ENCODE measurements around the gene CRYBA4. TPM values are rescaled to one million over a fixed set of nuclear protein-coding genes. Genes with fewer than 3 reads are reported as not detected.

Gene CRYBA4
- total RNA-seq, 1 donor from 2014 or later = not detected

DNA sequence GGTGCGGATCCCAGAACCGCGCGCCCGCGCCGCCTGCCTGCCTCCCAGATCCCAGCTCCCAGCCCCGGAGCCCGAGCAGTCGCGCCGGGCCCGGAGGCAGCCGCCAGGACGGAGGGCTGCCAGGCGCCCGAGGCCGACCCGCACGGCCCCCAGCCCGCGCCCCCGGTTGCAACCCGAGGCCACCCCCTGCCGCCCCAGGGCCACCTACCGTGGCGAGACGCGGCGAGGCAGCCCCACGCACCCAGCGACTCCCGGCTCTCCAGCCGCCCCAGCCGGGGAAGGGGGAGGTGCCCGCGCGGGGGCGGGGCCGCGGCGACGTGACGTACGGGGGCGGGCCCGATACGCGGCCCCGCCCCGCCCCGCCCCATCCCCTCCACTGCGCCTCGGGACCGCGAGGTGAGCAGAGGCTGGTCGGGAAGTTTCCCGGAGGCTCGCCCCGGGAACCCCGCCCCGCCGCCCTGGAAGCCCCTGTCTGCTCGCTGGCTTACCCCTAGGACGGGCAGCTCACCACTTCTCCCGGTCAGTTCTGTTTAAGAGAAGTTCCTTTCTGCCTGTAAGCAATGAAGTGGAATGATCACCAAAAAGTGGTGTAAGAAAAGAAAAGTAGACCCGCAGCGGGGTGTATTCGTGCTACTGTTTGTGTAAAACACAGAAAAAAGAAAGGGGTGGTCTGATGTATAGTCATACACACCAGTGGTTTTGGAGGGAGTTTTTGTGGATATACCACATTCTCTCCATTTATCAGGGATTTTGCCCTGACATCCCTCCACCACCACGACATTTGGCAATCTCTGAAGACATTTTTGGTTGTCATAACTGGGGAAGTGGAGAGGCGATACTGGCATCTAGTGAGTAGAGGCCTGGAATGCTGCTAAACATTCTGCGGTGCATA lies 31.7 kb upstream of the CRYBA4 start, which contains the start of gene TPST2:
TPST2 (minus strand) TSS at position 288 of the 892 bp plus-strand sequence. CDS start 48,502 bp downstream, outside the sequence.
- DNase-seq (ENCODE audit: low read depth) (peak; percentile 36), FAIRE-seq (no peak)
- Histone ChIP-seq H3K36me3 (ENCODE audit: control insufficient read depth, insufficient read depth, low read length) (no peaks in the 10 kb centered on the region), H3K27me3 (ENCODE audit: control insufficient read depth, insufficient read depth, low read length) (no peaks in the 10 kb centered on the region), H3K4me3 (ENCODE audit: low read depth, low read length) (peak within 1 kb of the TSS; percentile 85)
- TF ChIP-seq, protein P1, sequence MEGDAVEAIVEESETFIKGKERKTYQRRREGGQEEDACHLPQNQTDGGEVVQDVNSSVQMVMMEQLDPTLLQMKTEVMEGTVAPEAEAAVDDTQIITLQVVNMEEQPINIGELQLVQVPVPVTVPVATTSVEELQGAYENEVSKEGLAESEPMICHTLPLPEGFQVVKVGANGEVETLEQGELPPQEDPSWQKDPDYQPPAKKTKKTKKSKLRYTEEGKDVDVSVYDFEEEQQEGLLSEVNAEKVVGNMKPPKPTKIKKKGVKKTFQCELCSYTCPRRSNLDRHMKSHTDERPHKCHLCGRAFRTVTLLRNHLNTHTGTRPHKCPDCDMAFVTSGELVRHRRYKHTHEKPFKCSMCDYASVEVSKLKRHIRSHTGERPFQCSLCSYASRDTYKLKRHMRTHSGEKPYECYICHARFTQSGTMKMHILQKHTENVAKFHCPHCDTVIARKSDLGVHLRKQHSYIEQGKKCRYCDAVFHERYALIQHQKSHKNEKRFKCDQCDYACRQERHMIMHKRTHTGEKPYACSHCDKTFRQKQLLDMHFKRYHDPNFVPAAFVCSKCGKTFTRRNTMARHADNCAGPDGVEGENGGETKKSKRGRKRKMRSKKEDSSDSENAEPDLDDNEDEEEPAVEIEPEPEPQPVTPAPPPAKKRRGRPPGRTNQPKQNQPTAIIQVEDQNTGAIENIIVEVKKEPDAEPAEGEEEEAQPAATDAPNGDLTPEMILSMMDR (IDR thresholded peaks at IDR 0.05; ENCODE audit: insufficient read depth, low read length, severe bottlenecking) = peak; percentile 3

DNA sequence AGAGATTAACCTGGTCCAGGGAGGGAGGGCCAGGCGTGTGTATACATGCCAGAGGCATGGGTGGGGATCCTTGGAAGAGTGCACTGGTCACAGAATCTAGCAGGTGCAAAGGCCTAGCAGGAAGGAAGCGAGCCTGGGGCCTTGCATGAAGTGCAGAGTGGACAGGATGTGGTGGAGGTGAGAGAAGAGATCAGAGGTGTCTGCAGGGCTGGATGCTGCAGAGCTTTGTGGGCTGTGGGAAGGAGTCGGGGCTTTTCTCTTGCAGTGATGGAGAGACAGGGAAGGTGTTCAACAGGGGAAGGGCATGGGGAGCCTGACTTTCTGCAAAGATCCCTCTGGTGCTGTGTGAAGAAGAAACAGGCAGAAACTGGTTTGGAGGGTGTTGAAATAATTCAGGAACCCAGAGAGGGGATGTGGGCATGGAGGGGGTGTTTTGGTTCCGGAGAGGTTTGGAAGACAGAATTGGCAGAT lies 29.3 kb upstream of the CRYBA4 start:
- no peaks in the 10 kb centered on the region for H3K27me3 ChIP-seq (ENCODE audit: control insufficient read depth, insufficient read depth, low read length)
- TF ChIP-seq, protein P1 (IDR thresholded peaks at IDR 0.05; ENCODE audit: insufficient read depth, low read length, severe bottlenecking) = no peak
- H3K36me3 ChIP-seq (ENCODE audit: control insufficient read depth, insufficient read depth, low read length) = no peaks in the 10 kb centered on the region
- FAIRE-seq (no peak), DNase-seq (ENCODE audit: low read depth) (peak; percentile 44)
- H3K4me3 ChIP-seq (ENCODE audit: low read depth, low read length) = no peak overlapping the region

DNA sequence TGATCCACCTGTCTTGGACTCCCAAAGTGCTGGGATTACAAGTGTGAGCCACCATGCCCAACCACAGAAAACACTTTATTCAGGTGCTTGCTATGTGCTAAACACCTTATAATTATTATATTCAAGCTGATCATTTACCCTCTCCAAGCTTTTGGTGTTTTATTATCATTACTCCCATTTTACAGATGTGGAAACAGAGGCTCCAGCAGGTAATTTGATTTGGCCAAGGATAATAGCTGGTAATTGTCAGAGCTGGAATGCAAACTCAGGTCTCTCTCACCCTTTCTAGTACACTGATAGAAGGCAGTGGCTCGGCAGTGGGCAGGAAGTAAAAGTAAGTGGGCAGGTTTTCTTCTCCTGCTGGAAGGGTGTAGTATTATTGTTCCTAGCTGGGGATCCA lies 28.0 kb upstream of the CRYBA4 start:
- no peak for FAIRE-seq
- TF ChIP-seq, protein P1 (IDR thresholded peaks at IDR 0.05; ENCODE audit: insufficient read depth, low read length, severe bottlenecking) = no peak

DNA sequence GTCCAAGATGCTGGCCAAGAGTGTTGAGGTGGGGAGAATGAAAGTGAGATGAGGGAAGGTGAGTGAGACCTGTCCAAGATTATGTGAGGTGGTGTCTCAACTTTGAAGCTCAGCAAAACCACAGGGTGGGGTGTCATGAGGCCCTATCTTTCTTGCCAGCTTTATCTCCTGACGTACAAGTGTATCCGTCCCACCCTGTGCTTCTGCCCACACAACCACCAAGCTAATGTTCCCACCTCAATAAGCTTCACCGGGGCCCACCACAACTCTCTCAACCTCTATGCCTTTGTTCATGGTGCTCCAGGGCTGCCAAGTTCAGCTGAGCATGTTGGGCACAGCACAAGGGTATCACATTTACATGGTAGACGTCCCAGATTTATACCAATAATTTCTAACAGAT lies 24.7 kb upstream of the CRYBA4 start:
- Histone ChIP-seq H3K4me3 (ENCODE audit: low read depth, low read length) (no peak overlapping the region), H3K27me3 (ENCODE audit: control insufficient read depth, insufficient read depth, low read length) (no peaks in the 10 kb centered on the region), H3K36me3 (ENCODE audit: control insufficient read depth, insufficient read depth, low read length) (no peaks in the 10 kb centered on the region)
- no peak for DNase-seq (ENCODE audit: low read depth)
- TF ChIP-seq, protein P1 (IDR thresholded peaks at IDR 0.05; ENCODE audit: insufficient read depth, low read length, severe bottlenecking) = no peak
- no peak for FAIRE-seq

More for the DNA sequence above, 28.0 kb upstream of the CRYBA4 start:
- Histone ChIP-seq H3K4me3 (ENCODE audit: low read depth, low read length) (no peak overlapping the region), H3K27me3 (ENCODE audit: control insufficient read depth, insufficient read depth, low read length) (no peaks in the 10 kb centered on the region), H3K36me3 (ENCODE audit: control insufficient read depth, insufficient read depth, low read length) (no peaks in the 10 kb centered on the region)
- no peak for DNase-seq (ENCODE audit: low read depth)

DNA sequence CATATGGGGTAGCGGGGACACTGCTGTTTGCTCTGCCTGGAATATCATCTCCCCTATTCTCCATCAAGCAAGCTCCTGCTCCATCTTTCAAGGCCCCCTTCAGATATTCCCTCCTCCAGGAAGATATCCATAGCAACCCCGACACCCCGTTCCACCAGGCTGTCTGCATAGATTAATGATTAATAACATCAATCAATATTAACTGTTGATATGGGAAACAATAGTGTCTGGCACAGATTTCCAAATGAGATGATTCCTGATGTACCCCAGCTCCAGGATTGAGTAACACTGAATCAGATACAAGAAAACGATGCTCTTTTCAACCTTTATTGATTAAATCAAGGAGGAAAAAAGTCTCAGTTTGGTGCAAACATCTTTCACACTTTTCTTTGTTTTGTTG lies 24.3 kb upstream of the CRYBA4 start:
- Histone ChIP-seq H3K27me3 (ENCODE audit: control insufficient read depth, insufficient read depth, low read length) (no peaks in the 10 kb centered on the region), H3K4me3 (ENCODE audit: low read depth, low read length) (no peak overlapping the region), H3K36me3 (ENCODE audit: control insufficient read depth, insufficient read depth, low read length) (no peaks in the 10 kb centered on the region)
- TF ChIP-seq, protein P1 (IDR thresholded peaks at IDR 0.05; ENCODE audit: insufficient read depth, low read length, severe bottlenecking) = no peak
- no peak for FAIRE-seq
- DNase-seq (ENCODE audit: low read depth) = no peak

Measured in bronchial epithelial cell (primary cell).